K562 (cell line): ENCODE data around the gene UNC93B1. TPM values are rescaled to one million over a fixed set of nuclear protein-coding genes. Genes with fewer than 3 reads are reported as not detected.

ENCODE experiments used
- ATAC-seq: fragments of 200-7000 bp; cut with Tn5 transposase; 3 replicates; pipeline ENCODE4 v1.9.1; 2020; ENCODE audit warnings: moderate library complexity
- BruUV-seq: library from RNA; stranded (reverse); fragments of 400-500 nt; replicated peaks from 2 replicates; lab custom pipeline; 2021; lab: Mats Ljungman, UMichigan
- CTCF ChIA-PET: fragments of 300-600 bp; formaldehyde crosslinking; extraction: SDS; loops from one replicate; lab custom pipeline; 2021; ENCODE audit warnings: low intra/inter-chr PET ratio; lab: Yijun Ruan, JAX
- POLR2A ChIA-PET: fragments of 300-600, 350-650 bp; sonication (Branson Sonifier 250); formaldehyde crosslinking; extraction: SDS; loops from one replicate; lab custom pipeline; 2021; ENCODE audit warnings: antibody characterized with exemption, inconsistent platforms; lab: Yijun Ruan, JAX
- DNase-seq, 4 experiments: peaks; one replicate each; pipeline versions ENCODE4 v3.0.0 to v3.0.0-alpha.2; 2011 to 2018; ENCODE audit warnings: low spot score in 3 of 4, mixed read lengths in 3 of 4; ENCODE audit errors: extremely low read depth in 1 of 4
- FAIRE-seq: peaks from 2 replicates; lab custom pipeline; 2011; peaks lifted over from hg19 to GRCh38; lab: Jason Lieb, UNC
- H2AFZ ChIP-seq: 2 replicates; pipeline ENCODE4 v1.6.0; 2011; ENCODE audit warnings: low read depth, low read length, control low read depth, inconsistent platforms
- H3K27ac ChIP-seq: fragments of 200-600 bp; 3 replicates; pipeline ENCODE4 v1.8.0; 2011; ENCODE audit warnings: low read depth, mild to moderate bottlenecking, control low read depth, inconsistent platforms, low read length, moderate library complexity, mixed read lengths; ENCODE audit errors: extremely low read depth
- H3K27me3 ChIP-seq, 2 experiments: fragments of 300-600 bp in 1 of 2; 2 replicates in 1 of 2; 3 replicates in 1 of 2; pipeline versions ENCODE4 v1.6.0 to v1.8.0; 2011; ENCODE audit warnings: inconsistent platforms in 2 of 2, low read length in 2 of 2, mild to moderate bottlenecking in 1 of 2, mixed read lengths in 1 of 2, moderate library complexity in 1 of 2; ENCODE audit not compliant: control insufficient read depth in 2 of 2, insufficient read depth in 2 of 2
- H3K36me3 ChIP-seq: fragments of 300-600 bp; 3 replicates; pipeline ENCODE4 v1.8.0; 2011; ENCODE audit warnings: mild to moderate bottlenecking, low read length, inconsistent platforms; ENCODE audit not compliant: control insufficient read depth, insufficient read depth
- H3K4me1 ChIP-seq, 2 experiments: fragments of 200-600 bp in 1 of 2; replicated peaks in 1 of 2; 2 replicates in 1 of 2; 3 replicates in 1 of 2; pipeline versions ENCODE4 v1.5.1 to v1.8.0; 2011; ENCODE audit warnings: inconsistent platforms in 2 of 2, low read length in 2 of 2, mild to moderate bottlenecking in 1 of 2, mixed read lengths in 1 of 2, moderate library complexity in 1 of 2; ENCODE audit not compliant: control insufficient read depth in 2 of 2, insufficient read depth in 2 of 2
- H3K4me2 ChIP-seq: 2 replicates; pipeline ENCODE4 v1.6.1; 2011; ENCODE audit warnings: low read length, control low read depth, inconsistent platforms, mixed read lengths; ENCODE audit not compliant: insufficient read depth
- H3K4me3 ChIP-seq: fragments of 200-600 bp; sonication (generic), shearing (Covaris generic); 2 replicates; pipeline ENCODE4 v1.5.1; 2016; ENCODE audit warnings: control low read depth, inconsistent platforms
- H3K79me2 ChIP-seq: fragments of 200-600 bp; 3 replicates; pipeline ENCODE4 v1.8.0; 2011; ENCODE audit warnings: low read length, inconsistent platforms; ENCODE audit not compliant: control insufficient read depth, insufficient read depth
- H3K9ac ChIP-seq, 2 experiments: 2 replicates each; pipeline versions ENCODE4 v1.6.0 to v1.6.1; 2011; ENCODE audit warnings: low read depth in 2 of 2, low read length in 2 of 2, control low read depth in 1 of 2, inconsistent platforms in 1 of 2, mild to moderate bottlenecking in 1 of 2, mixed read lengths in 1 of 2; ENCODE audit not compliant: insufficient read depth in 1 of 2
- H3K9me1 ChIP-seq: one replicate; pipeline ENCODE4 v1.6.0; 2011; ENCODE audit warnings: inconsistent platforms, mild to moderate bottlenecking, low read length, moderate library complexity; ENCODE audit not compliant: control insufficient read depth, insufficient read depth
- H3K9me3 ChIP-seq: replicated peaks from 2 replicates; pipeline ENCODE4 v1.5.1; 2011; ENCODE audit warnings: low read depth, low read length, inconsistent platforms; ENCODE audit not compliant: control insufficient read depth, insufficient read depth
- H4K20me1 ChIP-seq: replicated peaks from 2 replicates; pipeline ENCODE4 v1.6.1; 2011; ENCODE audit warnings: low read length, inconsistent platforms, mixed read lengths; ENCODE audit not compliant: control insufficient read depth, insufficient read depth
- BCOR ChIP-seq: fragments of 450-650 bp; IDR thresholded peaks from 2 replicates; pipeline ENCODE4 v1.6.1; 2016
- ZBTB8A ChIP-seq: fragments of 450-650 bp; IDR thresholded peaks from 2 replicates; pipeline ENCODE4 v1.6.1; 2018; ENCODE audit warnings: mild to moderate bottlenecking, moderate library complexity; ENCODE audit not compliant: partially characterized antibody
- WGBS: fragments of 100-300 bp; shearing (Covaris generic); methylation state at CpG from one replicate; pipeline ENCODE4 v1.1.6; 2016; ENCODE audit warnings: low coverage, mixed read lengths; ENCODE audit not compliant: insufficient coverage; ENCODE audit errors: missing lambda C conversion rate; 5-methylcytosine and 5-hydroxymethylcytosine counted together
- in situ Hi-C: fragments of 300-500 bp; cut with MboI; formaldehyde crosslinking; loops from 4 replicates; pipeline ENCODE4 v1.15.0; 2018; ENCODE audit warnings: inconsistent platforms, mixed read lengths
- intact Hi-C: fragments of 100-400 bp; cut with micrococcal nuclease; formaldehyde crosslinking; loops from 2 replicates; pipeline ENCODE4 v1.14.2; 2022
- polyA plus RNA-seq, 8 experiments: library from polyadenylated mRNA; depleted of rRNA in 4 of 8; stranded (reverse) in 5 of 8; unstranded in 3 of 8; fragments of >200 nt; fragmentation: Nextera tagmentation in 2 of 8; fragmentation: Illumina TruSeq in 1 of 8; extraction: Ambion mirVana in 2 of 8; extraction: Trizol in 1 of 8; gene quantifications; 2 replicates each; pipeline versions ENCODE4 v1.2.1 to v1.2.3, GENCODE V29; 2011 to 2014; ENCODE audit warnings: inconsistent platforms in 1 of 8, missing spikeins in 1 of 8
- total RNA-seq, 7 experiments: library from RNA; depleted of rRNA in 6 of 7; stranded (reverse); fragments of >200 nt in 6 of 7; fragmentation: Illumina TruSeq in 2 of 7; extraction: Trizol in 2 of 7; gene quantifications; 2 replicates each; pipeline versions ENCODE4 v1.2.1 to v1.2.3, GENCODE V29; 2011 to 2021; ENCODE audit warnings: low replicate concordance in 1 of 7
- TF ChIP-seq, protein P1 (sequence below), 3 experiments: IDR thresholded peaks in 2 of 3; conservative IDR thresholded peaks in 1 of 3; 2 replicates each; pipeline ENCODE4 v1.5.1; 2011 to 2012; ENCODE audit warnings: low read length in 3 of 3, mild to moderate bottlenecking in 3 of 3, control low read depth in 2 of 3, improper control_type of control experiment in 1 of 3, inconsistent platforms in 1 of 3, low read depth in 1 of 3, mixed read lengths in 1 of 3, moderate library complexity in 1 of 3; ENCODE audit not compliant: insufficient read depth in 2 of 3

Gene UNC93B1
- total and polyA plus RNA-seq, 9 of the 15 experiments (the other 6 are each of a cell fraction or from before 2014, with no cell fraction given), result 0.10 to 13.6 (median 6.5) TPM

DNA sequence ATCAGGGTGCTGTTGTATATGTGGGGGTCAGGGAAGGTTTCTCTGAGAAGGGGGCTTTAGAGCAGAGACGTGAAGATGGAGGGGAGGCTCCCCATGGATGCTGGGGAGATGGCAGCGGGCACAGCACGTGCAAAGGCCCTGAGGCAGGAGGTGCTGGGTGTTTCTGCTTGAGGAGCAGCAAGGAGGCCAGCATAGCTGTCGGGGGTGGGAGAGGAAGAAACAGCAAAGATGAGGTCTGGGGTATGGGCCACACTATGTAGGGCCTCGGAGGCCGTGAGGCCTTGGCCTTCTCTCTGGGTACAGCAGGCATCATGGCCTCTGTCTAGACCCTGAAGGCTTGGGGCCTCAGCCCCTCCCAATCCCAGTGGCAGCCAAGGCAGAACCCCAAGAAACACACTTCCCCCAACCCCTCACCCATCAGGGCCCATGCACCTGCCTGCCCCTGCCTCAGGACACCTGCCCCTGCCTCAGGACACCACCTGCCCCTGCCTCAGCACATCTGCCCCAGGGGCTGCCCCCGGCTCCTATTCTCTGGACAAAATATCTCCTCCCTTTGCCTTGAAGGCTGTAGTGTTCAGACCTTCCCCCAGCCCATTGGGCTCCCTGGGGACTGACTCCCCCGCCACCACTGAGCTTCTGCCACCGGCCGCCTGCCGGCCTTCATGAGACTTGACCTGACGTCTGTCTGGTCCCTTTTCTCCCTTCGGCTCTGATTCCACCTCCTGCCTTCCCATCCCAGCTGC, 12.4 kb upstream of the UNC93B1 start:
- CTCF ChIA-PET, result no interaction called here
- Histone ChIP-seq H3K9me1 (no peaks in the 10 kb centered on the region), H3K4me3 (no peak overlapping the region)

More for the DNA sequence above, 12.4 kb upstream of the UNC93B1 start:
- Histone ChIP-seq H3K4me2 (no peak overlapping the region), H3K79me2 (no peaks in the 10 kb centered on the region), H3K27ac (no peak overlapping the region), H3K9me3 (no peaks in the 10 kb centered on the region), H3K9ac (peak overlapping the region in 1 of 2 experiments; percentile 55; a peak in 2 of 4 replicates), H4K20me1 (peaks cover 3% of the 10 kb centered on the region; the same call in 1 of the 2 replicates), H3K4me1 (peaks cover 0 to 72% of the 10 kb centered on the region in 2 experiments; a peak in 2 of 5 replicates), H2AFZ (no peak overlapping the region), H3K36me3 (no peaks in the 10 kb centered on the region), H3K27me3 (no peaks in the 10 kb centered on the region)
- 25% methylated on average over 9 of the region's 13 CpGs for WGBS
- FAIRE-seq, result no peak
- BruUV-seq, result no TSS peak
- intact Hi-C loops (no loop called here), in situ Hi-C loops (no loop called here)
- POLR2A ChIA-PET, result no interaction called here
- peak; percentile 49 for ATAC-seq
- TF ChIP-seq ZBTB8A (no peak), BCOR (peak; percentile 39; the same call in 1 of the 2 replicates)
- TF ChIP-seq, protein P1, sequence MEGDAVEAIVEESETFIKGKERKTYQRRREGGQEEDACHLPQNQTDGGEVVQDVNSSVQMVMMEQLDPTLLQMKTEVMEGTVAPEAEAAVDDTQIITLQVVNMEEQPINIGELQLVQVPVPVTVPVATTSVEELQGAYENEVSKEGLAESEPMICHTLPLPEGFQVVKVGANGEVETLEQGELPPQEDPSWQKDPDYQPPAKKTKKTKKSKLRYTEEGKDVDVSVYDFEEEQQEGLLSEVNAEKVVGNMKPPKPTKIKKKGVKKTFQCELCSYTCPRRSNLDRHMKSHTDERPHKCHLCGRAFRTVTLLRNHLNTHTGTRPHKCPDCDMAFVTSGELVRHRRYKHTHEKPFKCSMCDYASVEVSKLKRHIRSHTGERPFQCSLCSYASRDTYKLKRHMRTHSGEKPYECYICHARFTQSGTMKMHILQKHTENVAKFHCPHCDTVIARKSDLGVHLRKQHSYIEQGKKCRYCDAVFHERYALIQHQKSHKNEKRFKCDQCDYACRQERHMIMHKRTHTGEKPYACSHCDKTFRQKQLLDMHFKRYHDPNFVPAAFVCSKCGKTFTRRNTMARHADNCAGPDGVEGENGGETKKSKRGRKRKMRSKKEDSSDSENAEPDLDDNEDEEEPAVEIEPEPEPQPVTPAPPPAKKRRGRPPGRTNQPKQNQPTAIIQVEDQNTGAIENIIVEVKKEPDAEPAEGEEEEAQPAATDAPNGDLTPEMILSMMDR (IDR thresholded peaks at IDR 0.05 in 2 of 3, conservative IDR thresholded peaks at IDR 0.05 in 1 of 3; ENCODE audit: insufficient read depth in 2 of 3, low read depth in 1 of 3, low read length in 3 of 3), result 0 out of 6 replicates have a peak, but pooled peaks of 1 of the 3 experiments have one; percentile 22
- no peak for DNase-seq
